GM12878 (cell line): ENCODE measurements around the gene LRRC73.

Experiments used
- BMI1 ChIP-seq: fragments of 450-650 bp; IDR thresholded peaks from 2 replicates; pipeline ENCODE4 v1.6.1; 2016; ENCODE audit warnings: mild to moderate bottlenecking, moderate library complexity, borderline replicate concordance
- CHD1 ChIP-seq: IDR thresholded peaks from 2 replicates; pipeline ENCODE4 v1.6.1; 2012; ENCODE audit warnings: low read depth, low read length, improper control_type of control experiment
- CTCF ChIP-seq, 3 experiments: IDR thresholded peaks in 2 of 3; conservative IDR thresholded peaks in 1 of 3; 2 replicates each; pipeline ENCODE4 v1.5.1; 2011; ENCODE audit warnings: low read depth in 3 of 3, low read length in 3 of 3, mild to moderate bottlenecking in 3 of 3, control low read depth in 2 of 3, moderate library complexity in 2 of 3, inconsistent platforms in 1 of 3, mixed read lengths in 1 of 3; ENCODE audit not compliant: control insufficient read depth in 2 of 3, insufficient read depth in 1 of 3; ENCODE audit errors: extremely low read depth in 1 of 3
- EZH2 ChIP-seq: IDR thresholded peaks from 2 replicates; pipeline ENCODE4 v1.6.1; 2012; ENCODE audit warnings: low read depth, mild to moderate bottlenecking, control low read depth, inconsistent platforms, low read length, borderline replicate concordance; ENCODE audit not compliant: control insufficient read depth
- MYC ChIP-seq: IDR thresholded peaks from 2 replicates; pipeline ENCODE4 v1.6.1; 2011; ENCODE audit warnings: mild to moderate bottlenecking, low read length, moderate library complexity, inconsistent platforms; ENCODE audit not compliant: insufficient read depth, insufficient replicate concordance, insufficient read length, severe bottlenecking
- NFYA ChIP-seq: IDR thresholded peaks from 2 replicates; pipeline ENCODE4 v1.6.1; 2011; ENCODE audit warnings: low read depth, mild to moderate bottlenecking, low read length, improper control_type of control experiment, borderline replicate concordance
- POLR2A ChIP-seq: IDR thresholded peaks from 2 replicates; pipeline ENCODE4 v1.6.1; 2011; ENCODE audit warnings: low read depth, mild to moderate bottlenecking, low read length
- SMAD5 ChIP-seq: IDR thresholded peaks from 2 replicates; pipeline ENCODE4 v1.6.1; 2016; ENCODE audit warnings: antibody characterized with exemption, low read depth
- ZBTB33 ChIP-seq: fragments of 450-650 bp; IDR thresholded peaks from 2 replicates; pipeline ENCODE4 v1.6.1; 2017; ENCODE audit warnings: mild to moderate bottlenecking
- ZNF274 ChIP-seq: IDR thresholded peaks from one replicate; pipeline ENCODE4 v1.8.0; 2011; ENCODE audit not compliant: insufficient read length, insufficient read depth
- TF ChIP-seq, protein P1 (sequence below): IDR thresholded peaks from 2 replicates; pipeline ENCODE4 v1.6.1; 2012; ENCODE audit warnings: mild to moderate bottlenecking, low read depth, low read length
- TF ChIP-seq, protein P2 (sequence below): IDR thresholded peaks from 2 replicates; pipeline ENCODE4 v1.6.1; 2011; ENCODE audit warnings: mild to moderate bottlenecking, low read depth, low read length, moderate library complexity; ENCODE audit not compliant: insufficient replicate concordance
- TF ChIP-seq, protein P3 (sequence below): IDR thresholded peaks from 2 replicates; pipeline ENCODE4 v1.6.1; 2011; ENCODE audit warnings: low read depth, low read length, improper control_type of control experiment, borderline replicate concordance

GRCh38 chr6:43523284-43523683 lies 13.1 kb upstream of the LRRC73 start:
- no peak for TF ChIP-seq CTCF (IDR thresholded peaks at IDR 0.05 in 2 of 3, conservative IDR thresholded peaks at IDR 0.05 in 1 of 3; ENCODE audit: control insufficient read depth in 2 of 3, extremely low read depth in 1 of 3, insufficient read depth in 1 of 3, low read depth in 3 of 3, low read length in 3 of 3)
- TF ChIP-seq ZNF274: no peak
- peak; percentile 47; the same call in 1 of the 2 replicates for TF ChIP-seq POLR2A
- TF ChIP-seq NFYA: no peak
- TF ChIP-seq, protein P1, sequence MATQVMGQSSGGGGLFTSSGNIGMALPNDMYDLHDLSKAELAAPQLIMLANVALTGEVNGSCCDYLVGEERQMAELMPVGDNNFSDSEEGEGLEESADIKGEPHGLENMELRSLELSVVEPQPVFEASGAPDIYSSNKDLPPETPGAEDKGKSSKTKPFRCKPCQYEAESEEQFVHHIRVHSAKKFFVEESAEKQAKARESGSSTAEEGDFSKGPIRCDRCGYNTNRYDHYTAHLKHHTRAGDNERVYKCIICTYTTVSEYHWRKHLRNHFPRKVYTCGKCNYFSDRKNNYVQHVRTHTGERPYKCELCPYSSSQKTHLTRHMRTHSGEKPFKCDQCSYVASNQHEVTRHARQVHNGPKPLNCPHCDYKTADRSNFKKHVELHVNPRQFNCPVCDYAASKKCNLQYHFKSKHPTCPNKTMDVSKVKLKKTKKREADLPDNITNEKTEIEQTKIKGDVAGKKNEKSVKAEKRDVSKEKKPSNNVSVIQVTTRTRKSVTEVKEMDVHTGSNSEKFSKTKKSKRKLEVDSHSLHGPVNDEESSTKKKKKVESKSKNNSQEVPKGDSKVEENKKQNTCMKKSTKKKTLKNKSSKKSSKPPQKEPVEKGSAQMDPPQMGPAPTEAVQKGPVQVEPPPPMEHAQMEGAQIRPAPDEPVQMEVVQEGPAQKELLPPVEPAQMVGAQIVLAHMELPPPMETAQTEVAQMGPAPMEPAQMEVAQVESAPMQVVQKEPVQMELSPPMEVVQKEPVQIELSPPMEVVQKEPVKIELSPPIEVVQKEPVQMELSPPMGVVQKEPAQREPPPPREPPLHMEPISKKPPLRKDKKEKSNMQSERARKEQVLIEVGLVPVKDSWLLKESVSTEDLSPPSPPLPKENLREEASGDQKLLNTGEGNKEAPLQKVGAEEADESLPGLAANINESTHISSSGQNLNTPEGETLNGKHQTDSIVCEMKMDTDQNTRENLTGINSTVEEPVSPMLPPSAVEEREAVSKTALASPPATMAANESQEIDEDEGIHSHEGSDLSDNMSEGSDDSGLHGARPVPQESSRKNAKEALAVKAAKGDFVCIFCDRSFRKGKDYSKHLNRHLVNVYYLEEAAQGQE: no peak
- TF ChIP-seq SMAD5: no peak
- TF ChIP-seq MYC: no peak
- TF ChIP-seq ZBTB33: no peak
- TF ChIP-seq CHD1: no peak
- TF ChIP-seq EZH2: no peak
- TF ChIP-seq, protein P2, sequence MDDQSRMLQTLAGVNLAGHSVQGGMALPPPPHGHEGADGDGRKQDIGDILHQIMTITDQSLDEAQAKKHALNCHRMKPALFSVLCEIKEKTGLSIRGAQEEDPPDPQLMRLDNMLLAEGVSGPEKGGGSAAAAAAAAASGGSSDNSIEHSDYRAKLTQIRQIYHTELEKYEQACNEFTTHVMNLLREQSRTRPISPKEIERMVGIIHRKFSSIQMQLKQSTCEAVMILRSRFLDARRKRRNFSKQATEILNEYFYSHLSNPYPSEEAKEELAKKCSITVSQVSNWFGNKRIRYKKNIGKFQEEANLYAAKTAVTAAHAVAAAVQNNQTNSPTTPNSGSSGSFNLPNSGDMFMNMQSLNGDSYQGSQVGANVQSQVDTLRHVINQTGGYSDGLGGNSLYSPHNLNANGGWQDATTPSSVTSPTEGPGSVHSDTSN: no peak
- no peak for TF ChIP-seq BMI1
- TF ChIP-seq, protein P3, sequence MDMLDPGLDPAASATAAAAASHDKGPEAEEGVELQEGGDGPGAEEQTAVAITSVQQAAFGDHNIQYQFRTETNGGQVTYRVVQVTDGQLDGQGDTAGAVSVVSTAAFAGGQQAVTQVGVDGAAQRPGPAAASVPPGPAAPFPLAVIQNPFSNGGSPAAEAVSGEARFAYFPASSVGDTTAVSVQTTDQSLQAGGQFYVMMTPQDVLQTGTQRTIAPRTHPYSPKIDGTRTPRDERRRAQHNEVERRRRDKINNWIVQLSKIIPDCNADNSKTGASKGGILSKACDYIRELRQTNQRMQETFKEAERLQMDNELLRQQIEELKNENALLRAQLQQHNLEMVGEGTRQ: no peak
